ENCODE data around the gene ATP8B1.

DNA sequence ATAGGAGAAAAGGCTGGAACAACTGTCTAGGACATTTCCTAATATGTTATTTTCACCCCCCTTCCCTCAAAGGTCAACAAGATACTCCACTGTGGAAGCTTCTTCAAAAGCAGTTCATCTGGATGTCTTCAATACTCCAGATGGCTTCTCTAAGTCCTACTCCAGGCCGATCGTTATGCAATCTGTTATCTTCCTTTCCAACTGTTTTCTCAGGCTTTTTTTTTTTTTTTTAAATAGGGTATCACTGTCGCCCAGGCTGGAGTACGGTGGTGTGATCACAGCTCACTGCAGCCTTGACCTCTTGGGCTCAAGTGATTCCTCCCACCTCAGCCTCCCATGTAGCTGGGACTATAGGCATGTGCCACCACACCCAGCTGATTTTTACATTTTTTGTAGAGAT lies 26.3 kb downstream of the ATP8B1 start:
- TF ChIP-seq, protein P1, sequence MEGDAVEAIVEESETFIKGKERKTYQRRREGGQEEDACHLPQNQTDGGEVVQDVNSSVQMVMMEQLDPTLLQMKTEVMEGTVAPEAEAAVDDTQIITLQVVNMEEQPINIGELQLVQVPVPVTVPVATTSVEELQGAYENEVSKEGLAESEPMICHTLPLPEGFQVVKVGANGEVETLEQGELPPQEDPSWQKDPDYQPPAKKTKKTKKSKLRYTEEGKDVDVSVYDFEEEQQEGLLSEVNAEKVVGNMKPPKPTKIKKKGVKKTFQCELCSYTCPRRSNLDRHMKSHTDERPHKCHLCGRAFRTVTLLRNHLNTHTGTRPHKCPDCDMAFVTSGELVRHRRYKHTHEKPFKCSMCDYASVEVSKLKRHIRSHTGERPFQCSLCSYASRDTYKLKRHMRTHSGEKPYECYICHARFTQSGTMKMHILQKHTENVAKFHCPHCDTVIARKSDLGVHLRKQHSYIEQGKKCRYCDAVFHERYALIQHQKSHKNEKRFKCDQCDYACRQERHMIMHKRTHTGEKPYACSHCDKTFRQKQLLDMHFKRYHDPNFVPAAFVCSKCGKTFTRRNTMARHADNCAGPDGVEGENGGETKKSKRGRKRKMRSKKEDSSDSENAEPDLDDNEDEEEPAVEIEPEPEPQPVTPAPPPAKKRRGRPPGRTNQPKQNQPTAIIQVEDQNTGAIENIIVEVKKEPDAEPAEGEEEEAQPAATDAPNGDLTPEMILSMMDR (conservative IDR thresholded peaks at IDR 0.05 in 1 of 2, IDR thresholded peaks at IDR 0.05 in 1 of 2; ENCODE audit: low read depth in 1 of 2, low read length in 2 of 2), result no peak
- no peak for TF ChIP-seq EZH2 (IDR thresholded peaks at IDR 0.05; ENCODE audit: low read length, missing control alignments)

All from fibroblast of lung (primary cell).